G401.6 (cell line): Measurements from ENCODE around the gene CCDC181.

Source experiments
- FAIRE-seq: peaks from 2 replicates; lab custom pipeline; 2012; peaks lifted over from hg19 to GRCh38; lab: Jason Lieb, UNC

CCDC181 gene

DNA sequence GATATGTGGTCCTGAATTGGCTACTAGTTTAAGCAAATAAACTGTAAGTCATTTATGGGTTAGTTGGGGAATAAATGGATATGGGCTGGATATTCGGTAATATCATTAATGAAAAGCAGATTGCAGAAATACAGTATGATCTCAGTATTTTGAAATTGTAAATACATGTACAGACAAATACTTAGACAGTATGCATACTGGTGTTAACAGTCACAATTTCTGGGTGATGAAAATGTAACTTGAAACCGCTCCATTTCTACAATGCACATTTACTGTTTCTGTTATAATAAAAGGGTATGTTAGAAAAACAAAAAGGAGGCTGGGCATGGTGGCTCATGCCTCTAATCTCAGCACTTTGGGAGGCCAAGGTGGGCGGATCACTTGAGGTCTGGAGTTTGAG, 31.3 kb downstream of the CCDC181 start:
- FAIRE-seq: no peak

- no peak for FAIRE-seq
Observed at GRCh38 chr1:169392406-169392805, 34.9 kb downstream of the CCDC181 start.

GRCh38 chr1:169390303-169390702, 37.0 kb downstream of the CCDC181 start:
- FAIRE-seq: no peak

GRCh38 chr1:169387399-169387798, 39.9 kb downstream of the CCDC181 start:
- no peak for FAIRE-seq

- FAIRE-seq: no peak
Observed at GRCh38 chr1:169383449-169383848, 43.8 kb downstream of the CCDC181 start.

DNA sequence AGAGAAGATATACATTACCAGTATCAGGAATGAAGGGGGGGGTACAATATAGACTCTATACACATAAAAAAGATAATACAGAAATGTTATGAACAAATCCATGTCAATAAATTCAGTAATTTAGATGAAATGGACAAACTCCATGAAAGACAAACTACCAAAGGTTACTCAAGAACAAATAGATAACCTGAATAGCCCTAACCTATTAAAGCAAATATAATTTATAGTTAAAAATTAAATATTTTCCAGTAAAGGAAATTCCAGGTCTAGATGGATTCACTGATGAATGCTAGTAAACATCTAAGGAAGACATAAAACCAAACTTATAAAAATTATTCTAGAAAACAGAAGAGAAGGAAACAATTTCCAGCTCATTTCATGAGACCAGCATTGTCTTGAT, 46.1 kb downstream of the CCDC181 start:
- no peak for FAIRE-seq

- no peak for FAIRE-seq
Observed at GRCh38 chr1:169371404-169371803, 55.9 kb downstream of the CCDC181 start.

DNA sequence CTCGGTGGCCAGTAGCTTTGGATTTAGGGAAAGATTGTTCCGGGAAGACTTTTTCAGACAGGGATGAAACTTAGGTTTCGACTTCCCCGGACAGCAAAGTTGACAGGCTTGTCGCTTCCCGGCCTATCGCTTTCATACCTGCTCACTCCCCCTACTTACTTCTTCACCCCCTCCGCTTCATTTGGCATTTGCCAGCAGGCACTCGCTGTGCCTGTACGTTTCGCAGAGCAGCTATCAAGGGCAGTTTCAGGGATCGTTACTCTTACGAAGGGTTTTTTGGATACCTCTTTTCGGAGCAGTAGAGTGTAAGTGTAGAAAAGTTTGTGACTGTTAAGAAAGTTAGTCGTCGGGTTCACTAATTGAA, 58.9 kb downstream of the CCDC181 start:
- no peak for FAIRE-seq

GRCh38 chr1:169367686-169368405, 59.4 kb downstream of the CCDC181 start, which contains the start of the genes BLZF1 and NME7:
TSS of gene BLZF1 (plus strand) at chr1:169368195. CDS start at chr1:169369523, 1,328 bp downstream.
TSS of gene NME7 (minus strand) at chr1:169367797. CDS start at chr1:169367710, 87 bp downstream.
- peak; percentile 98 for FAIRE-seq

- no peak for FAIRE-seq
Observed at GRCh38 chr1:169367096-169367685, 60.1 kb downstream of the CCDC181 start.

DNA sequence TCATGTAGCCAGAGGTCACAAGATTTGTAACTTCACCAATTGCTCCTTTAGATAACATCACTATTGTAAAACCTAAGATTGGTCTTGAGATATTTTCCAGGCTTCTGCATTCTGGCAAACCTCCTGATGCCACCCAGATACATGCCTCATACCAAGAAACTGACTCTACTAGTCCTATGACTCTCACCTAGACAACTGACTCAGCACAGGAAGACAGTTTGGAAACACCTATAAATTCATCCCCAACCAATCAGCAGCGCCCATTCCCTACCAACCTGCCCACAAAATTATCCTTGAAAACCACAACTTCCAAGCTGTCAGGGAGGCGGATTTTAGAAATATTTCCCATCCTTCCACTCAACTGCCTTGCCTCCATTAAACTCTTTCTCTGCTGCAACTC, 62.3 kb downstream of the CCDC181 start:
- no peak for FAIRE-seq

GRCh38 chr1:169363046-169363730, 64.1 kb downstream of the CCDC181 start:
- FAIRE-seq: no peak

DNA sequence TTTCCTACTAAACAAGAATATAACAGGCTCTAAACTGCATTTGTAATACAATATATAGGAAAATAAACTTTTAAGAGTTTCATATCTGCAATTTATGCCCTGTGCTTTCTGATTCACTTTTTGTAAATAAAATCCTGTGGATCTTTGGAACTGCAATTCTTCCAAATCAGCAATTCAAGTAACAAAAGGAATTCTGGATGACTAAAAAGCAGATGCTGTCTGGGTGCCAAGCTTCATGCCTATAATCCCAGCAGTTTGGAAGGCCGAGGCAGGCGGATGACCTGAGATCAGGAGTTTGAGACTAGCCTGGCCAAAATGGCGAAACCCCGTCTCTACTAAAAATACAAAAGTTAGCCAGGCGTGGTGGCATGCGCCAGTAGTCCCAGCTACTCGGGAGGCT, 66.0 kb downstream of the CCDC181 start:
- no peak for FAIRE-seq

DNA sequence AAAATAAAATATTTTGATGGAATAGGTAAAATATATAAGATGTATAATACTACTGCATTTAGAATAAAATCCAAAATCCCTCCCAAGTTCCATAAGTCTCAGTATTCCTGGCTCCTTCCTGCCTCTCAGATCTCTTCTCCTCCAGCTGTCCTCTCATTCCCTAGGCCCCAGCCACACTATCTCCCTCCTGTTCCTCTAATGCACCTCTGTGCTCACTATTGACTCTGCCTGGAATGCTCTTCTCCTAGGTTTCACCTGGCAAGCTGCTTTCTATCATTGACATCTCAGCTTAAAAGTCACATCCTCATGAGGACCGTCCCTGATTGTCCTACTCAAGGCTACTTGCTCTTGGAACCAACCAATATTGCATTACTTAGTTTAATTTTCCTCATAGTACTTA, 66.9 kb downstream of the CCDC181 start:
- FAIRE-seq: no peak

GRCh38 chr1:169348383-169349036, 78.8 kb downstream of the CCDC181 start:
- peak; percentile 92 for FAIRE-seq

GRCh38 chr1:169347688-169348382, 79.4 kb downstream of the CCDC181 start:
- no peak for FAIRE-seq

DNA sequence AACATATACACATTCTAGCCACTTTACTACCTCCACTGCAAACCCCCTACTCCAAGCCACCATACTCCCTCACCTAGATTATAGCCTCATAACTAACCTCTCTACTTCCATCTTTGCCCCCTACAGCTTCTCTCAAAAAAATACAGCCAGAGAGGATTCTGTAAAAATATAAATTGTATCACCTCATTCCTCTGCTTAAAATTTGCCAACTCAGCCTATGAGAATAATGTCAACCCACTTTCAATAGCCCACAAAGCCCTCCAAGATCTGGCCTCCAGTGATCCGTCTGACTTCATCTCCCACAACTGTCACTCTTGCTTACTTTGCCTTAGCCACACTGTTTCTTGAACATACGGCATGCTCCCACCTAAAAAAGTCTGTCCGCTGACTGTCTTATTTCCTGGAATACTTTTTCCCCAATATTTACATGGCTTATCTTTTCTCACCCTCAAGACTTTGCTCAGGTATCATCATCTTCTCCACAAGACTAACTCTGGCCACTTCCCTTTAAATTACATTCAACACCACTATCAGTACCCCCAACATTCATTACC, 81.2 kb downstream of the CCDC181 start:
- FAIRE-seq: no peak

DNA sequence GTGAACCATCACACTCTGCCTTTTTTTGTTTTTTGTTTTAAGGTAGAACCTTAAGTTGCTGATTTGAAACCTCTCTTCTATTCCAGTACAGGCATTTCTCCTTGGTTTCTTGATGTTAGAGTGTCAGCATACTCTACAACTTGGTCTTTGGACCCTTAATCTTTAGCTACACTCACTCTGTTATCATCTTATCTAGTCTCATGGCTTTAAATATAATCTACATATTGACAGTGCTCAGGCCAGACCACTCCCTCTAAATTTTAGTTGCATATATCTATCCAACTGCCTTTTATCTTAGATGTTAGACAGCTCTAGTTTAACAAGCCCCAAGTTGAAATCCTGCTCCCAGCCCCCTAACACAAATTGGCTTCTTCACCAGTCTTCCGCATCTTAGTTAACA, 81.8 kb downstream of the CCDC181 start:
- FAIRE-seq: no peak
